CD4-positive, alpha-beta T cell treated with Interleukin-21 for 1 hour (primary cell): Measurements from ENCODE around the gene SULT1E1.
A peak's percentile ranks its signal among the peaks of the same experiment; 100 is the strongest.

ENCODE experiments used
- DNase-seq: peaks from one replicate; pipeline ENCODE4 v3.0.0-alpha.2; 2020

The SULT1E1 gene, protein sequence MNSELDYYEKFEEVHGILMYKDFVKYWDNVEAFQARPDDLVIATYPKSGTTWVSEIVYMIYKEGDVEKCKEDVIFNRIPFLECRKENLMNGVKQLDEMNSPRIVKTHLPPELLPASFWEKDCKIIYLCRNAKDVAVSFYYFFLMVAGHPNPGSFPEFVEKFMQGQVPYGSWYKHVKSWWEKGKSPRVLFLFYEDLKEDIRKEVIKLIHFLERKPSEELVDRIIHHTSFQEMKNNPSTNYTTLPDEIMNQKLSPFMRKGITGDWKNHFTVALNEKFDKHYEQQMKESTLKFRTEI

GRCh38 chr4:69860052-69860451 lies at the start of gene SULT1E1:
TSS of gene SULT1E1 (minus strand) at chr4:69860145. CDS start at chr4:69857644, 2,501 bp downstream.
- no peak for DNase-seq

DNA sequence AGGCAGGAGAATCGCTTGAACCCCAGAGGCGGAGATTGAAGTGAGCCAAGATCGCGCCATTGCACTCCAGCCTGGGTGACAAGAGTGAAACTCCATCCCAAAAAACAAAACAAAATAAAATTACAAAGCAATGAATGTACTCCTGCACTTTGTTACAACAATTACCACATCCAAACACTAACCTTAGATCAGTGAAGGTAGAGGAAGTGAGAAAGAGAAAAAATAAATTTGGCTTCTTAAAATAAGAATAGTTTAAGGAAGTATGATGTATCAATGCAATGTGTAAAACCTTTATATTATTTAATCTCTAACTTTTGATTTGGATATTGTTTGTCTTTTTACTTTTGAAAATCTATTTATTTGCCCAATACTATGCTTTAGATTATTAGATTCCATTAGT lies 49.2 kb upstream of the SULT1E1 start:
- DNase-seq, result no peak

DNA sequence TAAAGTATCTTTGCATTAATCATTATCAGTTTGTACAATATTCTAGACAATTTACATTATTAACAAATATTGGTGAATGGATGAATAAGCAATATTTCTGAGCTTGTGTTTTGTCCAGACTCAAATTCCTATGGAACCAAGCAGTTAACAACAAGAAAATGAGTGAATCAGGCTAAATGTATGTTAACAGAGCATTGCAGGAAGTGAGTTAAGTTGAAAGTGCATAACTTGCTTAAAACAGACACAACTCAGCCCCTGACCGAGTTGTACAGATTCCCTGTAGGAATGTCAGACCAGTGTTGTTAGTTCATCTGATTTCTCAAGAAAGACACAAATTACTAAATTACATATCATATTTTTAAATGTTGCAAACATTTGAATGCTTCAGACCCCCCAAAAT lies 47.2 kb upstream of the SULT1E1 start:
- DNase-seq, result no peak

GRCh38 chr4:69896530-69897116 lies 36.7 kb upstream of the SULT1E1 start:
- no peak for DNase-seq

DNA sequence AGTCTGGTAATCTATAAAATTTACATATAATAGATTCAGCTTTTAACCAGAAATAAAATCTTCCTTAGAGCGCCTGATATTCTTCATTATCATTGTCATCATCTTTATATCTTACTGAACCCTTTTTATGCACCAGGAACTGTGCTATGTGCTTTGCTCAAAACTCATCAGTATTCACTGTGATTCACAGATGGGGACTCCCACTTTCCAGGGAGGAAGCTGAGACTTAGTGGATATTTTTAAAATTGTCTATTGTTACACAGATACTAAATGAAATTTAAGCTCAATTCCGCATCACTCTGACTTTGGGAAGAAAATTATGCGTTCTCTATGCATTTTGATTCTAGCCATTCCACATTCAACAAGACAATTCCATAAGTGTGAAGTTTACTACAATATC lies 34.8 kb upstream of the SULT1E1 start:
- no peak for DNase-seq

- no peak for DNase-seq
Measured at GRCh38 chr4:69894186-69894585, 34.2 kb upstream of the SULT1E1 start.

GRCh38 chr4:69888336-69888735 lies 28.4 kb upstream of the SULT1E1 start:
- DNase-seq, result no peak

DNA sequence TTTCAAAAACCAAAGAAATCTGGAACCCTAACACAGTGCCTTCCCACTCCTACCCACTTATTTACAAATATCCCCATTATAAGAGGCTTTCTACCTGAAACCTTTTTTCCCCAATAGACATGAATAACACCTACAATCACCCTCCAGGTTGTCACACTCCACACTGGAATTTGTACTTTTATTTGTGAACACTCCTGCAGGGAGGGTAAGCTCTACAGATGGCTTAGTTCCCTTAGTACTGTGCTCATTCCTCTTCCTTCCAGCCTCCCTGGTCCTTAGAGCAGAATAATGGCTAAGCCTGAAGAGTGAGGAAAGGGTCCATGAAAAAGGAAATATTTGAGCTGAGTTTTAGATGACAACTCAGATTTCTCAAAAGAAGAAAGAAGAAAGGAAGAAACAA lies 22.2 kb upstream of the SULT1E1 start:
- no peak for DNase-seq

GRCh38 chr4:69881173-69881773 lies 21.3 kb upstream of the SULT1E1 start:
- DNase-seq, result peak; percentile 34

GRCh38 chr4:69878250-69878649 lies 18.3 kb upstream of the SULT1E1 start:
- DNase-seq, result no peak

- DNase-seq, result no peak
Measured at GRCh38 chr4:69877453-69877852, 17.5 kb upstream of the SULT1E1 start.

DNA sequence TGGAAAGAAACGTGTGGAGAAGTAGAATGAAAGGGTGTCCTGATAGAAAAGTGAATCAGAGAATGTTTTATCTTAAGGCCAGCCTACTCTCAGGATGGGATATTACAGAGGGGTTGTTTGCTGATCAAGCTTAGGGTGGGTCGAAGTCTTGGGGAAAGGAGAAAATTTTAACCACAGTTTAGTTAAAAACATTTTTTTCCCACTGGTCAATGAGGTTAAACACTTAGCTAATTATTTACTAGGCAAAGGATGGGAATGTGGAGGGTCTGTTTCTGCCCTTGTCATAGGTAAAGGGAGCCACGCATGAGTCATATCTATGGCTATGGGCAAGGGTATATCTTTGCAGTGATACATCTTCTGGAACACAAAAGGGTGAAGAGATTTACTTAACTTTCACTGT lies 16.1 kb upstream of the SULT1E1 start:
- DNase-seq, result no peak

DNA sequence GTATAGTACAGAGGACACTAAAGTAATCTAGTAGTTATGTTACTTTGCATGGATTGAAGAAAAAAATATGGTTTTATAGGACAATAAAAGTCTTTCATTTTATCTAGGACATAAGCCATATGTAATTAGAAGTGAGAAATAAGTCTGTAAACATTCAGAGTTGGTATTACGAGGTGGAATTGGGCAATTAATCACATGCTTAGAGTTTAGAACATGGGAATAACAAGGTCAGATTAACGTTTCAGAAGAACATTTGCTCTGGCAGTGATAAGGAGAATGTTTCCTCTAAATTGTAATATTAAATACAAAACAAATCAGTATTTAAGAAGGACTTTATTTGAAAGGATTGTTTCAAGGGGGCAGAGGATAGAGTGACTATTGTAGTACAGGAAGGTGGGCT lies 15.6 kb upstream of the SULT1E1 start:
- DNase-seq, result no peak

DNA sequence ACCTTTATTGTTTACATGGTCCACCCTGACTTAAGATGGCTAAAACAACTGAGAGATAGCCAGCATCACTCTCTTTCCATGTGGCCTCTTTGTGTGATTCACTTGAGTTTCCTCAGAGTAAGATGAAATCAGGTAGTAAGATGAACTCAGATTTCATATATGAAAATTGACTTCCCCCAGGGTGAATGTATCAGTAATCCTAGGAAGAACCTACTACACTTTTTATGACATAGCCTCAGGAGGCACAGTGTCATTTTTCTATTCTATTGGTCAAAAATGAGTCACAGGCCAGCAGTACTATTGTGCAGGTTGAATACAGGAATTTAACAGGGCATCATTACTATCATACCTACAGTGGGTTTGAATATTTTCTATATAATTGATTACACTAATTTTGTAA lies 14.6 kb upstream of the SULT1E1 start:
- DNase-seq, result no peak

DNA sequence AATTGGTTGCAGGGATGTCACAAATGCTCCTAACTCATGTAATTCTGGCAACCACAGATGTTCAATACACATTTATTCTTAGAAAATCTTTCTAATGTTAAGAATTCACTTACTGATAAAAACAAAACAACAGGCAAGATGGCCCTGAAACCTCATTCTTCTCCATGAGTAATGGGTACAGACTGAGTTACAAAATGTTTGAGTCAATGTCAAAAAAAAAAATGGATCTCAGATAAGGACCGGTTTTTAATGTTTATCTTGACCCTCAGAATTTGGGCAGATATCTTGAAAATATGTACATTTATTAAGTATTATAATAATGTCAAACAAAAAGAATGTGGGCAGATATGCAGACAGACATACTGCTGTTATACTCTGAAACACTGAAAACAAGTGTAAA lies 1.8 kb upstream of the SULT1E1 start:
- DNase-seq, result no peak

DNA sequence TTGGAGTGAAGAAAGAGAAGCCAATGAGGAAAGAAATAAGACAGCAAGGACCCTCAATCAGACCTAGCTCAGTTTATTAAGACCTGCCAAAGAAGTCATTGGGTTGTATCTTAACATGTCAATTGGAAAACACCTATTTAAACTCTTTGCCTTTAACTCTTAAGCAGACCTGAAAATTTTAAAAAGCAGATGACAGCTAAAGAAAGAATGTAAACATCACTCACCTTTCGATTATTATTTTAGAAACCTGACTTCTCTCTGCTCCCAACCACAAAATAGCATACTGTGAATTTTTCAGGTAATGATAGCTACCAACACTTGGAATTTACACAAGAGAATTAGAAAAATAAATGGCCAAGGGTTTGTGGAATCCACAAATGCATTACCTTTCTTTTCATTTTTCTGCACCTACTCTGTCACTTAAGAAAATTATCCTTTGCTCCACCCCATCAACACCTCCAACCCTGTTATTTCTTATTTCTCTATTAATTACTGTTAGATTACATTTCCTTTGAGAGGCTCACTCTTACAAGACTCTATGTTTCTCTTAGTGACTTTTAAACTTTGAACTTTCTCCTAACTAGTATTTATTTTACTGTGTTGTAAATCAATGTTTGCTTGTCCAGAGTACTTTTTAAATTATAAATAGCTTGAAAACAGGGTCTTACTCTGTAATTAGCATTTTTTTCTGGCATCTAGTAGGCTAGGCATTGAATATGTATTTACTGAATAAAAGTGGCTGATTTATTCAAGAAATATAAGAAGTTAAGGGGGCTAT lies 765 bp upstream of the SULT1E1 start:
- no peak for DNase-seq

- no peak for DNase-seq
Measured at GRCh38 chr4:69859140-69859685, 732 bp downstream of the SULT1E1 start.

- DNase-seq, result no peak
Measured at GRCh38 chr4:69858690-69859089, 1.3 kb downstream of the SULT1E1 start.

DNA sequence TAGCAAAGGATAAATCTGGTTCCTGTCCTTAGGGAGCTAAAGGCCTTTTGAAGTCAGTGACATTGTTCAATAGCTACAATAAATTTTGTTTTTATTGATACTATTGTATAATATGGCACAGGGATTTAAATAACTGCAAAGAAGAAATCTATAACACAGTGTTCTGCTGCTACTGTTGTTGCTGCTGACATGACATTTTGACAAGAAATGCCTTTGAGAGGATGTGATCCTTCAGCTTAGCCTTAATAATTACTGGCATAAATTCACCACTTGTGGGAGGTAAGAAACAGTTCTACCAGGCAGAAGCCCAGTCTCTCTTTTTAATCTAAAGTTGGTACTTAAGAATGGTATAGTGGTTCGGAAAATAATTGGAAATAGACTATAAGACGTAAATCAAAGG lies 4.1 kb downstream of the SULT1E1 start:
- DNase-seq, result no peak

DNA sequence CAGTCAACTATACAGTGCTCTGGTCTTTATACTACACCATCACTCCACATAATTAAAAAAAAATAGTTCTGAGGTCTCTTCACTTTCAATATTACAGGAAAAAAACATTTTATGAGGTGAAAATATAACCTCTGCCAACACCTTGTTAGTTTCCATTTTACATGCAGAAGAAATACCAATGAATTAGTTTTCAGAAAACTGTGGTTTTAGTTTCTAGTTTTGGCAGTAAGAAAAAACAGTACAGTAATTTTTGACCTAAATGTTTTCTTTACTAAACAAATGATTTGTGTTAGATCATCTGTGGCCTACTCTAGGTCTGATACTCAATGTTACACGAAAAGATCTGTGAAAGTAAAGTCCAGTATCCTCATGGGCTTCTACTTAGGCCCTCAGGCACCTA lies 10.0 kb downstream of the SULT1E1 start:
- no peak for DNase-seq

- DNase-seq, result no peak
Measured at GRCh38 chr4:69849297-69849696, 10.6 kb downstream of the SULT1E1 start.

GRCh38 chr4:69848028-69848427 lies 11.9 kb downstream of the SULT1E1 start:
- no peak for DNase-seq

GRCh38 chr4:69843932-69844331 lies 16.0 kb downstream of the SULT1E1 start:
- no peak for DNase-seq

DNA sequence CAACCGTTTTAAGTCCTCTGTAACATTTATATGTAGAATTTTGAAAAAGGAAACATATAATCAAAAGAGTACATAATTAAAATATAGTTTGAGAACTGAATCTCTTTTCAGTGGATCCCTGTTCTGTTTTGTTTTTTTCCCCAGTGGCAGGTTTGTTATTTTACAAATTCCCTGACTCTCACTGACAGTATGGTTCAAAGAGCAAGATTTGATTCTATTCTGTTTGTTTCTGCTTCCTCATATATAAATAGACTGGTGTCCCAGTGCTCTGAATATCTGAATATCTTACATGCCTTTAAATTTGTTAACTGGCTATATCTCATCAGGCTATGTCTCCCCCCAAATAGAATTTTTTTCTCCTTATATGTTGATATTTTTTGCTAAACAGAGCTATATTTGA lies 16.6 kb downstream of the SULT1E1 start:
- DNase-seq, result no peak
